OCI-LY1 (cell line): ENCODE data around the gene GSC.

ENCODE experiments used
- H2AFZ ChIP-seq: fragments of 200-600 bp; sonication (generic), shearing (Covaris generic); 2 replicates; pipeline ENCODE4 v1.6.0; 2014; ENCODE audit warnings: antibody characterized with exemption, mild to moderate bottlenecking, low read length
- H3F3A ChIP-seq: fragments of 200-600 bp; sonication (generic), shearing (Covaris generic); 2 replicates; pipeline ENCODE4 v1.6.0; 2014; ENCODE audit warnings: mild to moderate bottlenecking, antibody characterized with exemption, low read length, moderate library complexity; ENCODE audit not compliant: insufficient read depth
- H3K27ac ChIP-seq: fragments of 200-600 bp; sonication (generic); 2 replicates; pipeline ENCODE4 v1.5.1; 2014; ENCODE audit warnings: low read length, mixed run types, mild to moderate bottlenecking, low read depth; ENCODE audit not compliant: poor library complexity, severe bottlenecking
- H3K27me3 ChIP-seq: fragments of 200-600 bp; sonication (generic); 2 replicates; pipeline ENCODE4 v1.6.0; 2014; ENCODE audit warnings: antibody characterized with exemption, mild to moderate bottlenecking, low read length, moderate library complexity; ENCODE audit not compliant: insufficient read depth
- H3K36me3 ChIP-seq: fragments of 200-600 bp; sonication (generic); 2 replicates; pipeline ENCODE4 v1.6.1; 2014; ENCODE audit warnings: mild to moderate bottlenecking, antibody characterized with exemption, low read length, moderate library complexity, mixed read lengths; ENCODE audit not compliant: insufficient read depth
- H3K4me1 ChIP-seq: fragments of 200-600 bp; sonication (generic); 2 replicates; pipeline ENCODE4 v1.5.1; 2014; ENCODE audit warnings: mild to moderate bottlenecking, low read length, moderate library complexity; ENCODE audit not compliant: insufficient read depth, severe bottlenecking
- H3K4me2 ChIP-seq: fragments of 200-600 bp; sonication (generic), shearing (Covaris generic); 2 replicates; pipeline ENCODE4 v1.6.1; 2014; ENCODE audit warnings: low read length
- H3K4me3 ChIP-seq: fragments of 200-600 bp; sonication (generic); 2 replicates; pipeline ENCODE4 v1.5.1; 2014; ENCODE audit warnings: low read length, low read depth, mild to moderate bottlenecking, mixed read lengths; ENCODE audit not compliant: poor library complexity, severe bottlenecking
- H3K79me2 ChIP-seq: fragments of 200-600 bp; shearing (Covaris generic); 2 replicates; pipeline ENCODE4 v1.6.1; 2016; ENCODE audit warnings: mixed run types, low read length, mixed read lengths; ENCODE audit not compliant: insufficient read depth
- H3K9ac ChIP-seq: fragments of 200-600 bp; sonication (generic), shearing (Covaris generic); 2 replicates; pipeline ENCODE4 v1.6.1; 2014; ENCODE audit warnings: mild to moderate bottlenecking, low read length, mixed read lengths
- H3K9me2 ChIP-seq: fragments of 200-600 bp; sonication (generic), shearing (Covaris generic); 2 replicates; pipeline ENCODE4 v1.6.1; 2014; ENCODE audit warnings: low read depth, mild to moderate bottlenecking, low read length, mixed read lengths
- H3K9me3 ChIP-seq: fragments of 200-600 bp; shearing (Covaris generic); 2 replicates; pipeline ENCODE4 v1.6.1; 2014; ENCODE audit warnings: low read length, mixed read lengths
- H4K20me1 ChIP-seq: fragments of 200-600 bp; sonication (generic), shearing (Covaris generic); 2 replicates; pipeline ENCODE4 v1.6.0; 2016; ENCODE audit warnings: mild to moderate bottlenecking, low read length; ENCODE audit not compliant: insufficient read depth
- EZH2 ChIP-seq: fragments of 200-600 bp; sonication (generic), shearing (Covaris generic); IDR thresholded peaks from 2 replicates; pipeline ENCODE4 v1.8.0; 2017; ENCODE audit warnings: borderline replicate concordance, mixed run types, mild to moderate bottlenecking, antibody characterized with exemption, low read length, moderate library complexity, mixed read lengths
- TF ChIP-seq, protein P1 (sequence below): fragments of 200-600 bp; sonication (generic), shearing (Covaris generic); IDR thresholded peaks from 2 replicates; pipeline ENCODE4 v1.5.1; 2017; ENCODE audit warnings: mild to moderate bottlenecking, antibody characterized with exemption, low read length, moderate library complexity, mixed read lengths

The GSC gene

DNA sequence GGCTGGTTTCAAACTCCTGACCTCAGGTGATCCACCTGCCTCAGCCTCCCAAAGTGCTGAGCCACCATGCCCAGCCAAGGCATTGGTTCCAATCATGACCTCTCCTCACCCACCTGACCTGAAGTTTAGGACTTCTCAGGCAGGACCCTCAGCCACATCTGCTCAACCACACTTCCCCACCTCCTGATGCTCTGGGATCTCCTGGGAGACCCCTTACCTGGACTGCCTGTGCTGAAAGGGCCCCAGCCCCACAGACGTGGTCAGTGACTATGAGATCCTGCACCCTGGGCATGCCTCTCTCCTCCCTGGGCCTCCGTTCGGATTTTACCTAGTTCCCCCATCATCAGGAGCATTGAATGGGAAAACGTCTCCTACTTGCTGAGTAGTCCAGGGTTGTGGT, 18.0 kb downstream of the GSC start:
- no peak for TF ChIP-seq EZH2
- TF ChIP-seq, protein P1, sequence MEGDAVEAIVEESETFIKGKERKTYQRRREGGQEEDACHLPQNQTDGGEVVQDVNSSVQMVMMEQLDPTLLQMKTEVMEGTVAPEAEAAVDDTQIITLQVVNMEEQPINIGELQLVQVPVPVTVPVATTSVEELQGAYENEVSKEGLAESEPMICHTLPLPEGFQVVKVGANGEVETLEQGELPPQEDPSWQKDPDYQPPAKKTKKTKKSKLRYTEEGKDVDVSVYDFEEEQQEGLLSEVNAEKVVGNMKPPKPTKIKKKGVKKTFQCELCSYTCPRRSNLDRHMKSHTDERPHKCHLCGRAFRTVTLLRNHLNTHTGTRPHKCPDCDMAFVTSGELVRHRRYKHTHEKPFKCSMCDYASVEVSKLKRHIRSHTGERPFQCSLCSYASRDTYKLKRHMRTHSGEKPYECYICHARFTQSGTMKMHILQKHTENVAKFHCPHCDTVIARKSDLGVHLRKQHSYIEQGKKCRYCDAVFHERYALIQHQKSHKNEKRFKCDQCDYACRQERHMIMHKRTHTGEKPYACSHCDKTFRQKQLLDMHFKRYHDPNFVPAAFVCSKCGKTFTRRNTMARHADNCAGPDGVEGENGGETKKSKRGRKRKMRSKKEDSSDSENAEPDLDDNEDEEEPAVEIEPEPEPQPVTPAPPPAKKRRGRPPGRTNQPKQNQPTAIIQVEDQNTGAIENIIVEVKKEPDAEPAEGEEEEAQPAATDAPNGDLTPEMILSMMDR: no peak
- H3K27me3 ChIP-seq: no peaks in the 10 kb centered on the region
- H2AFZ ChIP-seq: no peak overlapping the region
- no peaks in the 10 kb centered on the region for H4K20me1 ChIP-seq
- H3K27ac ChIP-seq: no peak overlapping the region
- H3K4me3 ChIP-seq: no peak overlapping the region
- no peaks in the 10 kb centered on the region for H3K79me2 ChIP-seq
- H3K9me3 ChIP-seq: no peaks in the 10 kb centered on the region
- no peaks in the 10 kb centered on the region for H3K9me2 ChIP-seq
- H3K36me3 ChIP-seq: no peaks in the 10 kb centered on the region
- no peak overlapping the region for H3K9ac ChIP-seq
- no peaks in the 10 kb centered on the region for H3K4me1 ChIP-seq
- no peak overlapping the region for H3K4me2 ChIP-seq
- no peaks in the 10 kb centered on the region for H3F3A ChIP-seq

DNA sequence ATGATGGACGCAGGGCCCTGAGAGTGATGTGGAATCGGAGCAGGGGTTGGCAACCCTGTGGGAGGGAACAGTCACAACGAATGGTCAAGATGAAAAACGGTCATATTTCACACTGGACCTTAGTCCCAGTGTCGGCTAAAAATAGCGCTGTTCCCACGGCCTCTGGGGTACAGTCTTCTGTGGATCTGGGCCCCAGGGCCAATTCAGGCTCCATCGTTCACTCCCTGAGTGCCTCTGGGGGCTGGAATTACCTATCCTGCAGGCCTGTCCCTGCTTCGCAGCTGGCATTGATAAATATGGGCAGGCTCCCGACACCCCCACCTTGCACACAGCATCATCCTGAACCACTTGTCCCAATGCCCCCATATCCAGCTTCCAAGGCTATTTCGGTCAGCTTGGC, 18.6 kb downstream of the GSC start:
- Histone ChIP-seq H3K27me3 (no peaks in the 10 kb centered on the region), H3K4me3 (no peak overlapping the region), H4K20me1 (no peaks in the 10 kb centered on the region), H3F3A (no peaks in the 10 kb centered on the region), H2AFZ (no peak overlapping the region), H3K27ac (no peak overlapping the region), H3K4me1 (no peaks in the 10 kb centered on the region), H3K36me3 (no peaks in the 10 kb centered on the region), H3K9me2 (no peaks in the 10 kb centered on the region), H3K9ac (no peak overlapping the region), H3K9me3 (no peaks in the 10 kb centered on the region), H3K79me2 (no peaks in the 10 kb centered on the region), H3K4me2 (no peak overlapping the region)
- TF ChIP-seq EZH2: no peak
- TF ChIP-seq, protein P1: no peak

DNA sequence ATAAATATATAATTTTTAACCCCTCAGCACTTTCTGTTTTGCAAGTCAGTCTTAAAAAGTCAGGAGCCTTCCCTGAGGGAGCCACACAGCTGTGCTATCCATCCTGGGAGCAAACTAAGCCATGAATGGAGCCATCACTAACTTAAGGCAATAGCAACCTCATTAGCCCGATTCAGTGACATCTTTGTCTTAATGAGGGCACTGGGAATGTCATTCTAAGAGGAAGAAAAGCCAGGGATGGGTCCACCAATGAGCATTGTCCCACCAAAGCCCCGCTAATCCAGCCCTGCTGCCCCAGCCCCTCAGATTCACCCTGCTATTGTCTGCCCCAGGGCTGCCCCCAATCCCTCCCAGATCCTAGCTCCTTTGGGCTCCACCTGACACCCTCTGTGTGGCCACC, 19.5 kb downstream of the GSC start:
- TF ChIP-seq, protein P1: no peak
- no peak for TF ChIP-seq EZH2
- Histone ChIP-seq H3K27me3 (no peaks in the 10 kb centered on the region), H3K36me3 (no peaks in the 10 kb centered on the region), H3K4me2 (no peak overlapping the region), H3K27ac (no peak overlapping the region), H2AFZ (no peak overlapping the region), H3K9ac (no peak overlapping the region), H3K9me2 (no peaks in the 10 kb centered on the region), H3K4me1 (no peaks in the 10 kb centered on the region), H3K79me2 (no peaks in the 10 kb centered on the region), H3K9me3 (no peaks in the 10 kb centered on the region), H4K20me1 (no peaks in the 10 kb centered on the region), H3F3A (no peaks in the 10 kb centered on the region), H3K4me3 (no peak overlapping the region)
